Caco-2 (cell line): ENCODE measurements around the gene PID1. TPM values are rescaled to one million over a fixed set of nuclear protein-coding genes. Genes with fewer than 3 reads are reported as not detected.

Experiments
- BruUV-seq: library from RNA; stranded (reverse); fragments of 400-500 nt; replicated peaks from 2 replicates; lab custom pipeline; 2021; lab: Mats Ljungman, UMichigan
- CTCF ChIA-PET: fragments of 300-600 bp; sonication (Branson Sonifier 250); formaldehyde crosslinking; loops from one replicate; lab custom pipeline; 2022; ENCODE audit warnings: antibody characterized with exemption; lab: Charles Lee
- POLR2A ChIA-PET: fragments of 300-600 bp; sonication (Branson Sonifier 250); formaldehyde crosslinking; loops from one replicate; lab custom pipeline; 2022; ENCODE audit warnings: antibody characterized with exemption; lab: Charles Lee
- DNase-seq, 2 experiments: peaks; one replicate each; pipeline versions ENCODE4 v3.0.0 to v3.0.0-alpha.2; 2020 to 2022
- H3K27me3 ChIP-seq: replicated peaks from 2 replicates; pipeline ENCODE4 v1.6.0; 2011; ENCODE audit warnings: low read length; ENCODE audit not compliant: control insufficient read depth, insufficient read depth
- H3K36me3 ChIP-seq: 2 replicates; pipeline ENCODE4 v1.5.1; 2011; ENCODE audit warnings: low read length; ENCODE audit not compliant: control insufficient read depth, insufficient read depth
- H3K4me1 ChIP-seq: fragments of 250-450 bp; sonication (Bioruptor Pico); 2 replicates; pipeline ENCODE4 v1.5.1; 2020; ENCODE audit warnings: mild to moderate bottlenecking
- H3K4me3 ChIP-seq: 2 replicates; pipeline ENCODE4 v1.5.1; 2011; ENCODE audit warnings: low read depth, mild to moderate bottlenecking, control low read depth, low read length
- H3K9me3 ChIP-seq: fragments of 250-450 bp; sonication (Bioruptor Pico); 2 replicates; pipeline ENCODE4 v1.5.1; 2020; ENCODE audit warnings: mild to moderate bottlenecking, moderate library complexity
- H3K27ac Mint-ChIP-seq: one replicate; pipeline ENCODE4 v1.8.0; 2022; ENCODE audit warnings: mixed read lengths; ENCODE audit not compliant: unreplicated experiment
- H3K27me3 Mint-ChIP-seq: one replicate; pipeline ENCODE4 v1.8.0; 2022; ENCODE audit warnings: mixed read lengths; ENCODE audit not compliant: insufficient read depth, unreplicated experiment
- H3K36me3 Mint-ChIP-seq: one replicate; pipeline ENCODE4 v1.8.0; 2022; ENCODE audit warnings: mild to moderate bottlenecking, mixed read lengths; ENCODE audit not compliant: insufficient read depth, unreplicated experiment
- H3K4me1 Mint-ChIP-seq: one replicate; pipeline ENCODE4 v1.8.0; 2022; ENCODE audit warnings: low read depth, mixed read lengths; ENCODE audit not compliant: unreplicated experiment
- H3K4me3 Mint-ChIP-seq: one replicate; pipeline ENCODE4 v1.8.0; 2022; ENCODE audit warnings: mild to moderate bottlenecking, moderate library complexity, mixed read lengths; ENCODE audit not compliant: unreplicated experiment
- H3K9me3 Mint-ChIP-seq: one replicate; pipeline ENCODE4 v1.8.0; 2022; ENCODE audit warnings: mixed read lengths; ENCODE audit not compliant: unreplicated experiment
- intact Hi-C: fragments of 100-400 bp; cut with micrococcal nuclease; formaldehyde crosslinking; loops from one replicate; pipeline ENCODE4 v1.10.0; 2022; ENCODE audit not compliant: unreplicated experiment
- total RNA-seq: library from RNA; stranded (reverse); gene quantifications from 2 replicates; pipeline ENCODE4 v1.2.3, GENCODE V29; 2022
- TF ChIP-seq, protein P1 (sequence below), 2 experiments: fragments of 200-600 bp in 1 of 2; IDR thresholded peaks; 1 replicate in 1 of 2; 2 replicates in 1 of 2; pipeline versions ENCODE4 v1.5.1 to v1.8.0; 2011 to 2022; ENCODE audit warnings: antibody characterized with exemption in 1 of 2, control low read depth in 1 of 2, inconsistent platforms in 1 of 2, low read depth in 1 of 2, low read length in 1 of 2, mild to moderate bottlenecking in 1 of 2, moderate library complexity in 1 of 2; ENCODE audit not compliant: insufficient read depth in 1 of 2, severe bottlenecking in 1 of 2, unreplicated experiment in 1 of 2

The PID1 gene
- total RNA-seq, 1 experiment from 2014 or later = 9.8 TPM

GRCh38 chr2:229273723-229274338 lies 2.7 kb upstream of the PID1 start:
- Mint-ChIP-seq H3K36me3 (no peaks in the 10 kb centered on the region), H3K4me1 (peaks cover 13% of the 10 kb centered on the region), H3K27me3 (no peaks in the 10 kb centered on the region), H3K27ac (peak overlapping the region; percentile 32), H3K4me3 (peak overlapping the region; percentile 59), H3K9me3 (no peaks in the 10 kb centered on the region)
- ChIA-PET POLR2A (interaction anchor here (0.6 to 1.8 kb wide), 4 partner anchors 114 to 182 kb away, joined by 3 to 18 read pairs (median 6); no protein-coding TSS in a partner anchor), CTCF (interaction anchor here (0.5 to 1.4 kb wide), 6 partner anchors 11 to 491 kb away, joined by 3 to 7 read pairs (median 4); no protein-coding TSS in a partner anchor)
- peak; percentile 75 to 81 for DNase-seq
- intact Hi-C loops = loop anchor here (1.0 to 5.0 kb wide), 6 partner anchors 39 to 593 kb away; no protein-coding TSS in a partner anchor
- Histone ChIP-seq H3K27me3 (no peaks in the 10 kb centered on the region), H3K4me1 (peaks cover 14% of the 10 kb centered on the region), H3K9me3 (no peaks in the 10 kb centered on the region), H3K4me3 (peak overlapping the region; percentile 23), H3K36me3 (no peaks in the 10 kb centered on the region)
- BruUV-seq = no TSS peak
- TF ChIP-seq, protein P1, sequence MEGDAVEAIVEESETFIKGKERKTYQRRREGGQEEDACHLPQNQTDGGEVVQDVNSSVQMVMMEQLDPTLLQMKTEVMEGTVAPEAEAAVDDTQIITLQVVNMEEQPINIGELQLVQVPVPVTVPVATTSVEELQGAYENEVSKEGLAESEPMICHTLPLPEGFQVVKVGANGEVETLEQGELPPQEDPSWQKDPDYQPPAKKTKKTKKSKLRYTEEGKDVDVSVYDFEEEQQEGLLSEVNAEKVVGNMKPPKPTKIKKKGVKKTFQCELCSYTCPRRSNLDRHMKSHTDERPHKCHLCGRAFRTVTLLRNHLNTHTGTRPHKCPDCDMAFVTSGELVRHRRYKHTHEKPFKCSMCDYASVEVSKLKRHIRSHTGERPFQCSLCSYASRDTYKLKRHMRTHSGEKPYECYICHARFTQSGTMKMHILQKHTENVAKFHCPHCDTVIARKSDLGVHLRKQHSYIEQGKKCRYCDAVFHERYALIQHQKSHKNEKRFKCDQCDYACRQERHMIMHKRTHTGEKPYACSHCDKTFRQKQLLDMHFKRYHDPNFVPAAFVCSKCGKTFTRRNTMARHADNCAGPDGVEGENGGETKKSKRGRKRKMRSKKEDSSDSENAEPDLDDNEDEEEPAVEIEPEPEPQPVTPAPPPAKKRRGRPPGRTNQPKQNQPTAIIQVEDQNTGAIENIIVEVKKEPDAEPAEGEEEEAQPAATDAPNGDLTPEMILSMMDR (IDR thresholded peaks at IDR 0.05; ENCODE audit: insufficient read depth in 1 of 2, low read depth in 1 of 2, low read length in 1 of 2, severe bottlenecking in 1 of 2, unreplicated experiment in 1 of 2) = peak; percentile 65 to 67

DNA sequence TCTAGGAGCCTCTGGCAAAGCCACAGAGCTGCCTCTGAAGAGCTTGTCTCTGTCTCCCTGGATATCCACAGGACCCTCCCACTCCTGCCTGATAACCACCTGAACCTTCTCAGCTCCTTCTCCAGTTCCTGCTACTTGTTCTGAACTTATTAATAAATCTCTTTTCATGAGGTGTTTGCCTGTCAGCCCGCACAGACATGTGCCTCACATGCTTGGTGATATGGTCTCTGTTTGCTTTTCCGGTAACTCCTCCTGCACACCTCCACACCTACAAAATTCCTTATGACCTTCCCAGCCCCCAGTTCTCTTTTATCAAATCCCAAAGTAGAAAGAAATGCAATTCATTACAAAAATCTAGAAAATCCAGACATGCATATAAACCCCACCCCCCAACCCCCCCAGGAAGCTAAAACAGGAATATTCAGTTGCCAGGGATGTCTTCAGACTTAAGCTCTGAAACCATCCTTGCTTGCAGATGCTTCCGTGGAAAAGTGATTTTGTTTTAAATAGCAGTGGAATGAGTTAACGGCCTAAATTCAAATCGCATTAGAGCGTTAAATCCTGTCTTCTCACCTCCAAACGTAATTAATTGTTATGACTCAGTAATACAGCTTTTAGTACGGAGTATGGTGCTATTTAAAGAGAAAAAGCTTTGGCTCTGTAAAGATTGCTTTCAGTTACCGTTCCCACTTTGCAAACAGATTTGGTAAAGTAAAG lies 2.1 kb upstream of the PID1 start:
- intact Hi-C loops = loop anchor here (1.0 to 5.0 kb wide), 6 partner anchors 38 to 592 kb away; no protein-coding TSS in a partner anchor
- peak in 1 of 2 experiments; percentile 8 for DNase-seq
- no TSS peak for BruUV-seq
- Histone ChIP-seq H3K4me1 (peaks cover 19% of the 10 kb centered on the region), H3K9me3 (no peaks in the 10 kb centered on the region), H3K36me3 (no peaks in the 10 kb centered on the region), H3K4me3 (peak overlapping the region; percentile 23), H3K27me3 (no peaks in the 10 kb centered on the region)
- no peaks in the 10 kb centered on the region for H3K9me3 Mint-ChIP-seq
- peak overlapping the region; percentile 32 for H3K27ac Mint-ChIP-seq
- no peaks in the 10 kb centered on the region for H3K36me3 Mint-ChIP-seq
- peaks cover 14% of the 10 kb centered on the region for H3K4me1 Mint-ChIP-seq
- H3K27me3 Mint-ChIP-seq = no peaks in the 10 kb centered on the region
- TF ChIP-seq, protein P1 (IDR thresholded peaks at IDR 0.05; ENCODE audit: insufficient read depth in 1 of 2, low read depth in 1 of 2, low read length in 1 of 2, severe bottlenecking in 1 of 2, unreplicated experiment in 1 of 2) = no peak
- ChIA-PET CTCF (interaction anchor here (0.5 to 1.4 kb wide), 7 partner anchors 11 to 491 kb away, joined by 3 to 7 read pairs (median 4); no protein-coding TSS in a partner anchor), POLR2A (interaction anchor here (0.6 to 1.8 kb wide), 4 partner anchors 113 to 181 kb away, joined by 3 to 18 read pairs (median 6); no protein-coding TSS in a partner anchor)
- H3K4me3 Mint-ChIP-seq = peak overlapping the region; percentile 59

DNA sequence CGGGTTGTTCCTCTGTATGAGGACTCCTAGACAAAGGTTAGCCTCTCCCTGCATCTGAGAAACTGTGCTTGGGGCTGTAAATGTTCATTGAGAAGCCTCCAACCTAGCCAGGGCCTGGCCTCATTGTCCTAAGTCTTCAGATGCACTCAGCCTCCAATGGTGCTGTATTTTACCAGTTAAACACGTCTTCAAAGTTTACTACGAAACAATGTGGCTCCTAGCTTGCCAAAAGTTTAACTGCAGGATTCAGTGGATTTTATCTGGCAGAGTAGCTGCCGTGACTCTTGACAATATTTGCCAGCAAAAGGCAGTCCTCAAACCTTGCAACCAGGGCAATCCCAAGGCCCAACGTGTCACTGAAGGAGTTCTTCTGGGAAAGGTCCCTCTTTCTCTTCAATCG lies 1.1 kb downstream of the PID1 start:
- Mint-ChIP-seq H3K27me3 (no peaks in the 10 kb centered on the region), H3K4me1 (peaks cover 14% of the 10 kb centered on the region), H3K27ac (no peak overlapping the region), H3K36me3 (no peaks in the 10 kb centered on the region), H3K9me3 (no peaks in the 10 kb centered on the region), H3K4me3 (peak overlapping the region; percentile 67)
- CTCF ChIA-PET = interaction anchor here (1.2 kb wide), 1 partner anchor 140 kb away, joined by 4 read pairs; no protein-coding TSS in a partner anchor
- no peaks in the 10 kb centered on the region for H3K36me3 ChIP-seq
- no peak for DNase-seq
- intact Hi-C loops = loop anchor here (1.0 to 5.0 kb wide), 2 partner anchors 137 kb away; no protein-coding TSS in a partner anchor
- POLR2A ChIA-PET = no interaction called here
- H3K27me3 ChIP-seq = no peaks in the 10 kb centered on the region
- peaks cover 19% of the 10 kb centered on the region for H3K4me1 ChIP-seq
- no peak overlapping the region for H3K4me3 ChIP-seq
- TF ChIP-seq, protein P1 (IDR thresholded peaks at IDR 0.05; ENCODE audit: insufficient read depth in 1 of 2, low read depth in 1 of 2, low read length in 1 of 2, severe bottlenecking in 1 of 2, unreplicated experiment in 1 of 2) = no peak
- no TSS peak for BruUV-seq
- H3K9me3 ChIP-seq = no peaks in the 10 kb centered on the region
